Measurements from ENCODE around the gene SCG3.

SCG3 gene

GRCh38 chr15:51718219-51718618, 36.9 kb downstream of the SCG3 start:
- peaks cover 5% of the 10 kb centered on the region for H3K36me3 ChIP-seq (ENCODE audit: control insufficient read depth, insufficient read depth, low read length)
- H3K4me3 ChIP-seq (replicated peaks; ENCODE audit: low read depth, low read length), result no peak overlapping the region
- DNase-seq (ENCODE audit: extremely low read depth, insufficient read length), result no peak
- H3K27me3 ChIP-seq (replicated peaks; ENCODE audit: control insufficient read depth, insufficient read depth, low read length), result no peaks in the 10 kb centered on the region
- TF ChIP-seq CTCF (IDR thresholded peaks at IDR 0.05; ENCODE audit: insufficient read depth, low read length, poor library complexity, severe bottlenecking), result no peak

DNA sequence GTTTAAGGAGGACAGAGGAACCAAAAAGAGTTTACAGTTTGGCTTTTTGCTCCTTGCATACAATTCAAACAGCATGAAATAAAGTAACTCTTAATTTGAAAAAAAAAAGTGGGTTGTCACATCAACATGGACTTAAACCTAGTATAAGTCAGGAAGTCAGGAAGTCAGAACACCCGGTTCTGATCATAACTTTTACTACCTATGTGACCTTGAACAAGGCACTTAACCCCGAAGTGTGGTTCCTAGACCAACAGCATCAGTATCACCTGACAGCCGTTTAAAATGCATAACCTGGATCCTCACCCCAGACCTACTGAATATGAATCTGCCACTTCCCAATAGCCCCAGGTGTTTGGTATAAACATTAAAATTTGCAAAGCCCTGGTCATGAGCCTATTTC, 37.4 kb downstream of the SCG3 start:
- no peaks in the 10 kb centered on the region for H3K27me3 ChIP-seq (replicated peaks; ENCODE audit: control insufficient read depth, insufficient read depth, low read length)
- no peak for TF ChIP-seq CTCF (IDR thresholded peaks at IDR 0.05; ENCODE audit: insufficient read depth, low read length, poor library complexity, severe bottlenecking)
- H3K36me3 ChIP-seq (ENCODE audit: control insufficient read depth, insufficient read depth, low read length), result peaks cover 5% of the 10 kb centered on the region
- no peak overlapping the region for H3K4me3 ChIP-seq (replicated peaks; ENCODE audit: low read depth, low read length)
- no peak for DNase-seq (ENCODE audit: extremely low read depth, insufficient read length)

DNA sequence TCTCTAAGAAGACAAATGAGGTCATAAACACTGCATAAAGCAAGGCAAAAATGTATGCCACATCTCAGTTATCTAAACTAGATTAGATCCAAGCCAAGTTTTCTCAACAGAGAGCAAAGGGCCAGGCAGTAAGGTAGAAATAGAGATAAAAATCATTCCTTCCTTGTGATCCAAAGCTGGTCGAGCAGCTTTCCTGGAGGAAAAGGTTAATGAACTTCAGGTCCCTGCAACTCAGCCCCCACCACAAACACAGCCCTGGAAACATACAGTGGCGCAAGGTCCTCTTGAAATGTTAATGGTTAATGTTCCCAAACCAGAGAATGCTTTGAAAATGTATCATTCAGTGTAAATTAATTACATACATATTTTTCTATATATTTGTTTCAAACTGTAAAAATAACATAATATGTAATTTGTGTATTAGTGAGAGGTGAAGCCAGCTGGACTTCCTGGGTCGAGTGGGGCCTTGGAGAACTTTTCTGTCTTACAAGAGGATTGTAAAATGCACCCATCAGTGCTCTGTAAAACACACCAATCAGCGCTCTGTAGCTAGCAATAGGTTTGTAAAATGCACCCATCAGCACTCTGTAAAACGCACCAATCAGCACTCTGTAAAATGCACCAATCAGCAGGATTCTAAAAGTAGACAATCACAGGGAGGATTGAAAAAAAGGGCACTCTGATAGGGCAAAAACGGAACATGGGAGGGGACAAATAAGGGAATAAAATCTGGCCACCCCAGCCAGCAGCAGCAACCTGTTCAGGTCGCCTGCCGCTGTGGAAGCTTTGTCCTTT, 39.1 kb downstream of the SCG3 start:
- Histone ChIP-seq H3K27me3 (replicated peaks; ENCODE audit: control insufficient read depth, insufficient read depth, low read length) (no peaks in the 10 kb centered on the region), H3K36me3 (ENCODE audit: control insufficient read depth, insufficient read depth, low read length) (peaks cover 5% of the 10 kb centered on the region), H3K4me3 (replicated peaks; ENCODE audit: low read depth, low read length) (no peak overlapping the region)
- TF ChIP-seq CTCF (IDR thresholded peaks at IDR 0.05; ENCODE audit: insufficient read depth, low read length, poor library complexity, severe bottlenecking), result no peak
- no peak for DNase-seq (ENCODE audit: extremely low read depth, insufficient read length)

DNA sequence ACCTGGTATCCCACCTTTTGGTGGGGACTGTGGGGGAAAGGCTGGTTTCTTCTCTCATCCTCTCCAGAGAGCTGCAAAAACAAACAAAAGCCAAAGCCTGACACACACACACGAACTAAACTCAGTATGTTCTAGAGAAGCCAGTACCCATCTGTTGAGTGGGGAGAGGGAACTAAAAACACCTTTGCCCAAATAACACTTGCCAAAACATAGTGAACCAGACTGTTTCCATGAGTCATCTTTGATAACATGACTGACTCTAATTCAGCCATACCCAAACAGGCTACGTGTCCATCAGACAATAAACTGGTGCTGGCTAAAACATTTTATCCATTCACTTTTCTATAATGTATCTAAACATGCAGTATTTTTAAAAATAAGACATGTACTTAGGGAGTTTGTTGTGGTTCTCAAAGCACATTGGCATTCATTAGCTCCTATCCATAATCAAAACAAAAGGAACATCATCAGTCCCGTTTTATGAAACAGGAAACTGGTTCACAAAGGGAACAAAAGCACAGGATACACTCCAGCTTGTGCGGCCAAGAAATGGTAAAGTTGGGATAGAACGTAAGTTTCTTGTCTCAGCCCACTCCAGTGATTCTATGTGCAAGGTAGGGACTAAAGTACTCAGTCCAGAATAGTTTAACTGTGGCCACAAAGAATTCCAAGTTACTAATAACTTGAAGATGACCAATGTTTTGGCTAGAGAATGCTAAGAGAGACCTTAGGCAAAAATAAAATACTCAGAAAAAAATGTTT, 40.1 kb downstream of the SCG3 start:
- no peak for TF ChIP-seq CTCF (IDR thresholded peaks at IDR 0.05; ENCODE audit: insufficient read depth, low read length, poor library complexity, severe bottlenecking)
- no peak for DNase-seq (ENCODE audit: extremely low read depth, insufficient read length)
- Histone ChIP-seq H3K27me3 (replicated peaks; ENCODE audit: control insufficient read depth, insufficient read depth, low read length) (no peaks in the 10 kb centered on the region), H3K36me3 (ENCODE audit: control insufficient read depth, insufficient read depth, low read length) (peaks cover 5% of the 10 kb centered on the region), H3K4me3 (replicated peaks; ENCODE audit: low read depth, low read length) (no peak overlapping the region)

DNA sequence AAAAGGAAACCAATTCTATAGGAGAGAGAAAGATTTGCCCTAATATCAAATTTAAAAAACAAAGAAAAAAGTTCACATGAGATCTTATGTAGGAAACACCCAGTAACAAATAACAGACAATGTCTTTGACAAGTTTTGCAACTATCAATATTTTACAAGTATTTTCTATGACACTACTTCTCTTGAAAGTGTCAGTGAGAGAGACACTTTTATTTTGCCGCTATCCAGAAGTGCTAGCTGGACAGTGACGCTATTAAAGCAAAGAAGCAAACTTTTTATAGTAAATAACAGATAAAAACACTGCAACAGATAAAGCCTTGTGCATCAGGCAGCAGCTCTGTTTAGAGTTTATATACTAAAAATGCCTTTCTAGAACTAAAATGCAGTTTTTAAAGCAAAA, 42.9 kb downstream of the SCG3 start:
- TF ChIP-seq CTCF (IDR thresholded peaks at IDR 0.05; ENCODE audit: insufficient read depth, low read length, poor library complexity, severe bottlenecking), result no peak
- Histone ChIP-seq H3K27me3 (replicated peaks; ENCODE audit: control insufficient read depth, insufficient read depth, low read length) (no peaks in the 10 kb centered on the region), H3K4me3 (replicated peaks; ENCODE audit: low read depth, low read length) (no peak overlapping the region), H3K36me3 (ENCODE audit: control insufficient read depth, insufficient read depth, low read length) (peaks cover 5% of the 10 kb centered on the region)
- no peak for DNase-seq (ENCODE audit: extremely low read depth, insufficient read length)
